Smooth muscle cell (in vitro differentiated cells): ENCODE results near the gene ABCA3. TPM values are rescaled to one million over a fixed set of nuclear protein-coding genes. Genes with fewer than 3 reads are reported as not detected.

Experiments used
- DNase-seq: peaks from one replicate; lab custom pipeline; 2025; ENCODE audit not compliant: unreplicated experiment; lab: John Stamatoyannopoulos, UW
- H2AFZ ChIP-seq: fragments of 200-600 bp; sonication (generic); 2 replicates; pipeline ENCODE4 v1.6.0; 2016; ENCODE audit warnings: antibody characterized with exemption, low read depth, mild to moderate bottlenecking
- H3F3A ChIP-seq: fragments of 200-600 bp; sonication (generic); 2 replicates; pipeline ENCODE4 v1.6.0; 2017; ENCODE audit warnings: antibody characterized with exemption, low read depth
- H3K27ac ChIP-seq: fragments of 200-600 bp; sonication (generic); 2 replicates; pipeline ENCODE4 v1.5.1; 2016; ENCODE audit warnings: low read depth, mild to moderate bottlenecking
- H3K27me3 ChIP-seq: fragments of 200-600 bp; sonication (generic); 2 replicates; pipeline ENCODE4 v1.6.1; 2016; ENCODE audit warnings: low read depth, mild to moderate bottlenecking
- H3K36me3 ChIP-seq: fragments of 200-600 bp; sonication (generic); 2 replicates; pipeline ENCODE4 v1.5.1; 2016; ENCODE audit warnings: low read depth
- H3K4me1 ChIP-seq: fragments of 200-600 bp; sonication (generic); 2 replicates; pipeline ENCODE4 v1.5.1; 2016; ENCODE audit warnings: low read depth
- H3K4me2 ChIP-seq: fragments of 200-600 bp; sonication (generic); 2 replicates; pipeline ENCODE4 v1.6.0; 2016; ENCODE audit warnings: mild to moderate bottlenecking
- H3K4me3 ChIP-seq: fragments of 200-600 bp; sonication (generic); 2 replicates; pipeline ENCODE4 v1.5.1; 2016; ENCODE audit warnings: mild to moderate bottlenecking
- H3K79me2 ChIP-seq: fragments of 200-600 bp; sonication (generic); 2 replicates; pipeline ENCODE4 v1.6.0; 2016; ENCODE audit warnings: low read depth, mild to moderate bottlenecking
- H3K9ac ChIP-seq: fragments of 200-600 bp; sonication (generic); 2 replicates; pipeline ENCODE4 v1.6.0; 2016; ENCODE audit warnings: low read depth
- H3K9me3 ChIP-seq: fragments of 200-600 bp; sonication (generic); replicated peaks from 2 replicates; pipeline ENCODE4 v1.5.1; 2016; ENCODE audit warnings: low read depth
- H4K20me1 ChIP-seq: fragments of 200-600 bp; sonication (generic); 2 replicates; pipeline ENCODE4 v1.6.0; 2016; ENCODE audit warnings: low read depth
- CTCF ChIP-seq: fragments of 200-600 bp; sonication (generic); IDR thresholded peaks from 2 replicates; pipeline ENCODE4 v1.5.1; 2017; ENCODE audit warnings: borderline replicate concordance, mild to moderate bottlenecking, antibody characterized with exemption; ENCODE audit not compliant: insufficient read depth, poor library complexity, severe bottlenecking
- WGBS: methylation state at CpG from one replicate; pipeline ENCODE4 v1.1.7; 2016; ENCODE audit warnings: low lambda C conversion rate; 5-methylcytosine and 5-hydroxymethylcytosine counted together
- polyA plus RNA-seq: library from polyadenylated mRNA; unstranded; fragments of >200 nt; fragmentation: Nextera tagmentation; extraction: Ambion mirVana; gene quantifications from 2 replicates; pipeline ENCODE4 v1.2.1, GENCODE V29; 2016
- total RNA-seq: library from RNA; depleted of rRNA; stranded (reverse); fragments of >200 nt; gene quantifications from 2 replicates; pipeline ENCODE4 v1.2.3, GENCODE V29; 2014

ABCA3 gene
- total and polyA plus RNA-seq, 2 experiments from 2014 or later: 1.4 to 2.2 TPM

- no peak for TF ChIP-seq CTCF
- Histone ChIP-seq H2AFZ (no peak overlapping the region), H3K27ac (peak overlapping the region; percentile 73), H3K9ac (peak overlapping the region; percentile 7), H3K27me3 (no peaks in the 10 kb centered on the region), H3K4me3 (peak overlapping the region; percentile 77), H3F3A (peaks cover 21% of the 10 kb centered on the region), H3K79me2 (peaks cover 35% of the 10 kb centered on the region), H3K4me2 (peak overlapping the region; percentile 93), H4K20me1 (peaks cover 12% of the 10 kb centered on the region), H3K9me3 (no peaks in the 10 kb centered on the region), H3K36me3 (peaks cover 5% of the 10 kb centered on the region), H3K4me1 (peaks cover 11% of the 10 kb centered on the region)
- DNase-seq: no peak
- 6% methylated on average over 33 of the region's 35 CpGs for WGBS
These were observed 89.8 kb downstream of the ABCA3 start for GRCh38 chr16:2250652-2251295.

- H3K4me1 ChIP-seq: peaks cover 11% of the 10 kb centered on the region
- WGBS: 98% methylated on average over 18 of the region's 18 CpGs
- H4K20me1 ChIP-seq: no peaks in the 10 kb centered on the region
- no peak overlapping the region for H3K4me2 ChIP-seq
- H2AFZ ChIP-seq: no peak overlapping the region
- DNase-seq: no peak
- peaks cover 35% of the 10 kb centered on the region for H3K79me2 ChIP-seq
- H3K27me3 ChIP-seq: no peaks in the 10 kb centered on the region
- no peaks in the 10 kb centered on the region for H3K36me3 ChIP-seq
- H3K4me3 ChIP-seq: no peak overlapping the region
- TF ChIP-seq CTCF: no peak
- no peak overlapping the region for H3K9ac ChIP-seq
- H3K27ac ChIP-seq: no peak overlapping the region
- no peaks in the 10 kb centered on the region for H3F3A ChIP-seq
- no peaks in the 10 kb centered on the region for H3K9me3 ChIP-seq
These were observed 94.1 kb downstream of the ABCA3 start for GRCh38 chr16:2246301-2246885.

GRCh38 chr16:2244926-2245795, 95.4 kb downstream of the ABCA3 start:
- Histone ChIP-seq H3K4me3 (no peak overlapping the region), H3F3A (no peaks in the 10 kb centered on the region), H3K9ac (no peak overlapping the region), H3K9me3 (no peaks in the 10 kb centered on the region), H3K36me3 (no peaks in the 10 kb centered on the region), H4K20me1 (no peaks in the 10 kb centered on the region), H3K4me2 (no peak overlapping the region), H2AFZ (no peak overlapping the region), H3K79me2 (peaks cover 28% of the 10 kb centered on the region), H3K4me1 (peaks cover 4% of the 10 kb centered on the region), H3K27ac (no peak overlapping the region), H3K27me3 (no peaks in the 10 kb centered on the region)
- no peak for DNase-seq
- TF ChIP-seq CTCF: no peak
- WGBS: 95% methylated on average over 30 of the region's 30 CpGs
